HUES6 (cell line): ENCODE measurements around the gene GABPB1.

ENCODE experiments used
- H3K27ac ChIP-seq: 2 replicates; pipeline ENCODE4 v1.7.0; 2013; ENCODE audit warnings: low read depth, mild to moderate bottlenecking, low read length, inconsistent platforms
- H3K27me3 ChIP-seq: 2 replicates; pipeline ENCODE4 v1.6.1; 2013; ENCODE audit warnings: low read length; ENCODE audit not compliant: control insufficient read depth, insufficient read depth
- H3K36me3 ChIP-seq: 2 replicates; pipeline ENCODE4 v1.6.1; 2013; ENCODE audit warnings: low read length; ENCODE audit not compliant: control insufficient read depth, insufficient read depth
- H3K4me1 ChIP-seq: 2 replicates; pipeline ENCODE4 v1.6.1; 2013; ENCODE audit warnings: low read length; ENCODE audit not compliant: control insufficient read depth, insufficient read depth
- H3K4me3 ChIP-seq: 2 replicates; pipeline ENCODE4 v1.5.1; 2013; ENCODE audit warnings: low read depth, low read length
- H3K9ac ChIP-seq: one replicate; pipeline ENCODE4 v1.6.1; 2013; ENCODE audit warnings: mild to moderate bottlenecking, low read length
- H3K9me3 ChIP-seq: 2 replicates; pipeline ENCODE4 v1.6.1; 2013; ENCODE audit warnings: low read depth, low read length; ENCODE audit not compliant: control insufficient read depth, insufficient read depth

The GABPB1 gene

GRCh38 chr15:50241684-50242450 lies 113.1 kb downstream of the GABPB1 start:
- H3K4me3 ChIP-seq = no peak overlapping the region
- no peak overlapping the region for H3K9ac ChIP-seq
- no peaks in the 10 kb centered on the region for H3K27me3 ChIP-seq
- no peaks in the 10 kb centered on the region for H3K36me3 ChIP-seq
- H3K27ac ChIP-seq = no peak overlapping the region
- H3K9me3 ChIP-seq = no peaks in the 10 kb centered on the region
- no peaks in the 10 kb centered on the region for H3K4me1 ChIP-seq

GRCh38 chr15:50238255-50238654 lies 116.7 kb downstream of the GABPB1 start:
- Histone ChIP-seq H3K9ac (no peak overlapping the region), H3K27me3 (no peaks in the 10 kb centered on the region), H3K27ac (no peak overlapping the region), H3K4me3 (no peak overlapping the region), H3K9me3 (no peaks in the 10 kb centered on the region), H3K4me1 (no peaks in the 10 kb centered on the region), H3K36me3 (no peaks in the 10 kb centered on the region)

GRCh38 chr15:50236433-50236832 lies 118.6 kb downstream of the GABPB1 start:
- H3K27me3 ChIP-seq = no peaks in the 10 kb centered on the region
- H3K27ac ChIP-seq = no peak overlapping the region
- H3K9me3 ChIP-seq = no peaks in the 10 kb centered on the region
- no peaks in the 10 kb centered on the region for H3K36me3 ChIP-seq
- no peak overlapping the region for H3K9ac ChIP-seq
- no peak overlapping the region for H3K4me3 ChIP-seq
- H3K4me1 ChIP-seq = no peaks in the 10 kb centered on the region

- Histone ChIP-seq H3K4me3 (no peak overlapping the region), H3K27me3 (no peaks in the 10 kb centered on the region), H3K4me1 (no peaks in the 10 kb centered on the region), H3K9ac (no peak overlapping the region), H3K36me3 (no peaks in the 10 kb centered on the region), H3K9me3 (no peaks in the 10 kb centered on the region), H3K27ac (no peak overlapping the region)
Observed at GRCh38 chr15:50235794-50236193, 119.2 kb downstream of the GABPB1 start.

- H3K9me3 ChIP-seq = no peaks in the 10 kb centered on the region
- H3K27me3 ChIP-seq = no peaks in the 10 kb centered on the region
- no peak overlapping the region for H3K4me3 ChIP-seq
- no peaks in the 10 kb centered on the region for H3K4me1 ChIP-seq
- no peak overlapping the region for H3K9ac ChIP-seq
- no peak overlapping the region for H3K27ac ChIP-seq
- H3K36me3 ChIP-seq = no peaks in the 10 kb centered on the region
Observed at GRCh38 chr15:50234764-50235163, 120.2 kb downstream of the GABPB1 start.

- Histone ChIP-seq H3K4me3 (no peak overlapping the region), H3K9ac (no peak overlapping the region), H3K4me1 (no peaks in the 10 kb centered on the region), H3K36me3 (no peaks in the 10 kb centered on the region), H3K27ac (no peak overlapping the region), H3K27me3 (no peaks in the 10 kb centered on the region), H3K9me3 (no peaks in the 10 kb centered on the region)
Observed at GRCh38 chr15:50233192-50233736, 121.7 kb downstream of the GABPB1 start.

GRCh38 chr15:50232791-50233190 lies 122.2 kb downstream of the GABPB1 start:
- no peaks in the 10 kb centered on the region for H3K9me3 ChIP-seq
- H3K27me3 ChIP-seq = no peaks in the 10 kb centered on the region
- H3K4me3 ChIP-seq = no peak overlapping the region
- H3K27ac ChIP-seq = no peak overlapping the region
- H3K9ac ChIP-seq = no peak overlapping the region
- no peaks in the 10 kb centered on the region for H3K36me3 ChIP-seq
- H3K4me1 ChIP-seq = no peaks in the 10 kb centered on the region

- Histone ChIP-seq H3K4me3 (no peak overlapping the region), H3K9me3 (no peaks in the 10 kb centered on the region), H3K27ac (no peak overlapping the region), H3K27me3 (no peaks in the 10 kb centered on the region), H3K36me3 (no peaks in the 10 kb centered on the region), H3K9ac (no peak overlapping the region), H3K4me1 (no peaks in the 10 kb centered on the region)
Observed at GRCh38 chr15:50231761-50232160, 123.2 kb downstream of the GABPB1 start.

GRCh38 chr15:50229336-50229735 lies 125.7 kb downstream of the GABPB1 start:
- H3K27me3 ChIP-seq = no peaks in the 10 kb centered on the region
- H3K4me3 ChIP-seq = no peak overlapping the region

GRCh38 chr15:50228866-50229265 lies 126.1 kb downstream of the GABPB1 start:
- no peaks in the 10 kb centered on the region for H3K27me3 ChIP-seq
- no peak overlapping the region for H3K27ac ChIP-seq
- H3K9me3 ChIP-seq = no peaks in the 10 kb centered on the region
- H3K36me3 ChIP-seq = no peaks in the 10 kb centered on the region
- H3K4me1 ChIP-seq = no peaks in the 10 kb centered on the region
- H3K9ac ChIP-seq = no peak overlapping the region
- H3K4me3 ChIP-seq = no peak overlapping the region

More at GRCh38 chr15:50229336-50229735, 125.7 kb downstream of the GABPB1 start:
- no peaks in the 10 kb centered on the region for H3K36me3 ChIP-seq
- H3K4me1 ChIP-seq = no peaks in the 10 kb centered on the region
- no peaks in the 10 kb centered on the region for H3K9me3 ChIP-seq
- no peak overlapping the region for H3K9ac ChIP-seq
- no peak overlapping the region for H3K27ac ChIP-seq

- Histone ChIP-seq H3K9ac (no peak overlapping the region), H3K4me3 (no peak overlapping the region), H3K4me1 (no peaks in the 10 kb centered on the region), H3K36me3 (no peaks in the 10 kb centered on the region), H3K9me3 (no peaks in the 10 kb centered on the region), H3K27ac (no peak overlapping the region), H3K27me3 (no peaks in the 10 kb centered on the region; the same call in 1 of the 2 replicates)
Observed at GRCh38 chr15:50227076-50227475, 127.9 kb downstream of the GABPB1 start.
